NCI-H345 treated with DMSO at 0.1 percent for 48 hours (cell line): ENCODE measurements around the gene PTX3.

ENCODE experiments used
- DNase-seq: peaks from one replicate; lab custom pipeline; 2025; ENCODE audit not compliant: unreplicated experiment; lab: John Stamatoyannopoulos, UW

PTX3 gene

GRCh38 chr3:157471064-157471463 is 34.4 kb downstream of the PTX3 start:
- DNase-seq: no peak

- DNase-seq: no peak
Measured at GRCh38 chr3:157472648-157473047, 36.0 kb downstream of the PTX3 start.

GRCh38 chr3:157475921-157476414 is 39.3 kb downstream of the PTX3 start:
- DNase-seq: no peak

- no peak for DNase-seq
Measured at GRCh38 chr3:157477441-157477840, 40.8 kb downstream of the PTX3 start.

GRCh38 chr3:157479464-157480243 is 43.0 kb downstream of the PTX3 start:
- DNase-seq: no peak

- DNase-seq: no peak
Measured at GRCh38 chr3:157487339-157487738, 50.7 kb downstream of the PTX3 start.

GRCh38 chr3:157488144-157488543 is 51.5 kb downstream of the PTX3 start:
- no peak for DNase-seq

GRCh38 chr3:157491136-157491535 is 54.5 kb downstream of the PTX3 start:
- DNase-seq: peak; percentile 55
